ENCODE results near the gene ACTL10. TPM values are rescaled to one million over a fixed set of nuclear protein-coding genes. Genes with fewer than 3 reads are reported as not detected.

Gene ACTL10
- total RNA-seq, 1 donor from 2014 or later = 1.1 TPM

DNA sequence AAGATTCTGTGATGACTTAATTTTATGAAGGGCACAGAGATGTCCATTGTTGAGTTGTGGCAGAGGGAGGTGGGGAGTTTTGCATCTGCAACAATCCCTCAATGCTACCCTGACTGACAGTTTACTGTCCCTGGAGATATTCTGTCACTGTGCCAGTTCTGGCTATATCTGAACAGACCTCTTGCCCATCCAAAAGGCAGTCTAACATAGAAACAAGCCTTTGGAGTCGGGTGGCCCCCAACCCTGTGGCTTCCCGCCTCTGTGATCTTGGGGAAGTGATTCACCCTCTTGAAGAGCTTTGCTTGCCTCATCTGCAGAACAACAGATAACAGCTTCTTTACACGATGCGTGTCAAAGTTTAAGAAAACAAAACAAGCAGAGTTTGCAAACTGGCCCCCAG lies 23.2 kb downstream of the ACTL10 start:
- Mint-ChIP-seq H3K36me3 (ENCODE audit: low read depth, unreplicated experiment) (peaks cover 2% of the 10 kb centered on the region), H3K9me3 (ENCODE audit: unreplicated experiment) (no peaks in the 10 kb centered on the region), H3K27ac (ENCODE audit: unreplicated experiment) (peak overlapping the region; percentile 26), H3K4me1 (ENCODE audit: low read depth, unreplicated experiment) (peaks cover 10% of the 10 kb centered on the region), H3K27me3 (ENCODE audit: low read depth, unreplicated experiment) (peaks cover 6% of the 10 kb centered on the region), H3K4me3 (ENCODE audit: unreplicated experiment) (no peak overlapping the region)
- peak overlapping the region; percentile 28 for H3K4me2 ChIP-seq (ENCODE audit: low read length)
- FAIRE-seq = no peak
- TF ChIP-seq, protein P1, sequence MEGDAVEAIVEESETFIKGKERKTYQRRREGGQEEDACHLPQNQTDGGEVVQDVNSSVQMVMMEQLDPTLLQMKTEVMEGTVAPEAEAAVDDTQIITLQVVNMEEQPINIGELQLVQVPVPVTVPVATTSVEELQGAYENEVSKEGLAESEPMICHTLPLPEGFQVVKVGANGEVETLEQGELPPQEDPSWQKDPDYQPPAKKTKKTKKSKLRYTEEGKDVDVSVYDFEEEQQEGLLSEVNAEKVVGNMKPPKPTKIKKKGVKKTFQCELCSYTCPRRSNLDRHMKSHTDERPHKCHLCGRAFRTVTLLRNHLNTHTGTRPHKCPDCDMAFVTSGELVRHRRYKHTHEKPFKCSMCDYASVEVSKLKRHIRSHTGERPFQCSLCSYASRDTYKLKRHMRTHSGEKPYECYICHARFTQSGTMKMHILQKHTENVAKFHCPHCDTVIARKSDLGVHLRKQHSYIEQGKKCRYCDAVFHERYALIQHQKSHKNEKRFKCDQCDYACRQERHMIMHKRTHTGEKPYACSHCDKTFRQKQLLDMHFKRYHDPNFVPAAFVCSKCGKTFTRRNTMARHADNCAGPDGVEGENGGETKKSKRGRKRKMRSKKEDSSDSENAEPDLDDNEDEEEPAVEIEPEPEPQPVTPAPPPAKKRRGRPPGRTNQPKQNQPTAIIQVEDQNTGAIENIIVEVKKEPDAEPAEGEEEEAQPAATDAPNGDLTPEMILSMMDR (IDR thresholded peaks at IDR 0.05; ENCODE audit: insufficient read depth, low read depth, low read length) = no peak
- TF ChIP-seq EZH2 (IDR thresholded peaks at IDR 0.05; ENCODE audit: insufficient read depth, low read length) = no peak
- DNase-seq (ENCODE audit: low read depth) = peak; percentile 47
- H3K4me3 ChIP-seq (ENCODE audit: insufficient read depth, low read depth, low read length) = no peak overlapping the region
- no peaks in the 10 kb centered on the region for H3K27me3 ChIP-seq (ENCODE audit: insufficient read depth, low read length)
- H3K4me1 ChIP-seq (ENCODE audit: insufficient read depth, low read length) = peaks cover 17% of the 10 kb centered on the region
- H3K36me3 ChIP-seq (ENCODE audit: insufficient read depth, low read length) = no peaks in the 10 kb centered on the region
- H2AFZ ChIP-seq (ENCODE audit: low read depth, low read length) = no peak overlapping the region
- no peak overlapping the region for H3K9ac ChIP-seq (ENCODE audit: low read length)
- H4K20me1 ChIP-seq (ENCODE audit: insufficient read depth, low read length) = no peaks in the 10 kb centered on the region
- H3K27ac ChIP-seq (ENCODE audit: low read depth, low read length) = no peak overlapping the region
- peaks cover 7% of the 10 kb centered on the region for H3K79me2 ChIP-seq (ENCODE audit: insufficient read depth, low read length)
- no peaks in the 10 kb centered on the region for H3K9me3 ChIP-seq (ENCODE audit: insufficient read depth, low read depth, low read length)

DNA sequence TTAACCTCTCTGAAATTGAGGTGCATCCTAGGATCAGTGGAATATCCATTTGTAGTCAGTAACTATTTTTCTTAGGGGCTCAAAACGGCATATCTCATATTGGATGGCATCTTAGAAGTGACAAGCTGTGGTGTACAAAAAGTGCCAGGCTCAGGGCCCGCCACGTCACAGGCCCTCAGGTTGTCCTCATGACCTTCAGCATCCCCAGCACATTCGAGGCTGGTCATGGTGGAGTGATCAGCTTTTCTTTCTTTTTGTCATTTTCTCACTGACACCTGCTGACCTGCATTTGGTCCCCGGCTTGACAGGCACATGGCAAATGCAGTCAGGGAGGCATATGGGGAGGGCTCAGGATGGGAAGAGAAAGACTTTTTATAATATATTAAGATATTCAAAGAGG lies 26.5 kb downstream of the ACTL10 start:
- Mint-ChIP-seq H3K9me3 (ENCODE audit: unreplicated experiment) (peaks cover 2% of the 10 kb centered on the region), H3K27me3 (ENCODE audit: low read depth, unreplicated experiment) (peaks cover 5% of the 10 kb centered on the region), H3K4me1 (ENCODE audit: low read depth, unreplicated experiment) (peaks cover 10% of the 10 kb centered on the region), H3K27ac (ENCODE audit: unreplicated experiment) (no peak overlapping the region), H3K4me3 (ENCODE audit: unreplicated experiment) (no peak overlapping the region), H3K36me3 (ENCODE audit: low read depth, unreplicated experiment) (peaks cover 2% of the 10 kb centered on the region)
- no peak for DNase-seq (ENCODE audit: low read depth)
- no peaks in the 10 kb centered on the region for H3K27me3 ChIP-seq (ENCODE audit: insufficient read depth, low read length)
- H3K27ac ChIP-seq (ENCODE audit: low read depth, low read length) = no peak overlapping the region
- no peak overlapping the region for H2AFZ ChIP-seq (ENCODE audit: low read depth, low read length)
- no peak for TF ChIP-seq EZH2 (IDR thresholded peaks at IDR 0.05; ENCODE audit: insufficient read depth, low read length)
- H3K4me1 ChIP-seq (ENCODE audit: insufficient read depth, low read length) = peaks cover 9% of the 10 kb centered on the region
- H3K79me2 ChIP-seq (ENCODE audit: insufficient read depth, low read length) = no peaks in the 10 kb centered on the region
- no peak for FAIRE-seq
- H4K20me1 ChIP-seq (ENCODE audit: insufficient read depth, low read length) = no peaks in the 10 kb centered on the region
- no peak overlapping the region for H3K4me2 ChIP-seq (ENCODE audit: low read length)
- H3K4me3 ChIP-seq (ENCODE audit: insufficient read depth, low read depth, low read length) = no peak overlapping the region
- H3K9ac ChIP-seq (ENCODE audit: low read length) = no peak overlapping the region
- H3K36me3 ChIP-seq (ENCODE audit: insufficient read depth, low read length) = no peaks in the 10 kb centered on the region
- no peaks in the 10 kb centered on the region for H3K9me3 ChIP-seq (ENCODE audit: insufficient read depth, low read depth, low read length)

DNA sequence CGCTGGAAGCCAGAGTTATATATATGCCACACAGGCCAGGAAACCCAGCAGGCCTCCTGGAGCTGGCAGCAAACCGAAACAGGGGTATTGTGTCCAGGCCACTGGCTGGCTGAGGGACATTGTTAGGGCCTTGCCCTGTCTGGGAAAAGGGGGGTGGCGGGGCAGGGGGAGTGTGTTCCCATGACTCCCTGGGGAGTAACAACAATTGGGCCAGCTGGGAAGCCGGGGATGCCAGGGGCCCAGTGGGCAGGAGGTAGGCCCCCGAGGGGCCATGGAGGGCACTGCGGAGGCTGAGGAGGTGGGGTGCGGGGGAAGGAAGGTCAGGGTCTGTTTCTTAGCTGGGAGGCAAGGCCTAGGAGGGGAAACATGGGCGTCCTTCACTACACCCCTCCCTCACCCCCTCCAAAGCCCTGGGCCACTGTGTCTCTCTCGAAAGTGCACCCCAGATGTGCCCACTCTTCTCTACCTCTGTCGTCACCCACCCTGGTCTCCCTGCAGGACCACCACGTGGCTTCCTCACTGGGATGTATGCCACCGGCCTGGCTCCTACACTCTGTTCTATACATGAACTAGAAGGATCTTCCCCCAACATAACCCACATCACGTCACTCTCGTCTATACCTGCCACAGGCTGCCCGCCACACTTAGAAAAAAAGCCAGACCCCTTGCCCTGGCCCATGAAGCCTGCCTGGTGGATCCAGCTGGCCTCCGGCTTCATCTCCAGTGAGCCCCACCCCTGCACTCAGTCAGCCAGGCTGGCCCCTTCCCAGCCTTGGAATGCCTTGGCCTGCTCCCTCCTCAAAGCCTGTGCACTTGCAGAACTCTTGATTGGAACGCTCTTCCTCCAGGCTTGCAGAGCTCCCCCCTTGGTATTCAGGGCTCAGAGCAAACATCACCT lies 27.2 kb downstream of the ACTL10 start:
- Mint-ChIP-seq H3K4me1 (ENCODE audit: low read depth, unreplicated experiment) (peaks cover 10% of the 10 kb centered on the region), H3K4me3 (ENCODE audit: unreplicated experiment) (no peak overlapping the region), H3K27ac (ENCODE audit: unreplicated experiment) (no peak overlapping the region), H3K36me3 (ENCODE audit: low read depth, unreplicated experiment) (peaks cover 4% of the 10 kb centered on the region), H3K9me3 (ENCODE audit: unreplicated experiment) (peaks cover 4% of the 10 kb centered on the region), H3K27me3 (ENCODE audit: low read depth, unreplicated experiment) (peaks cover 5% of the 10 kb centered on the region)
- FAIRE-seq (no peak), DNase-seq (ENCODE audit: low read depth) (no peak)
- Histone ChIP-seq H4K20me1 (ENCODE audit: insufficient read depth, low read length) (no peaks in the 10 kb centered on the region), H2AFZ (ENCODE audit: low read depth, low read length) (no peak overlapping the region), H3K79me2 (ENCODE audit: insufficient read depth, low read length) (no peaks in the 10 kb centered on the region), H3K9ac (ENCODE audit: low read length) (no peak overlapping the region), H3K36me3 (ENCODE audit: insufficient read depth, low read length) (no peaks in the 10 kb centered on the region), H3K4me3 (ENCODE audit: insufficient read depth, low read depth, low read length) (no peak overlapping the region), H3K27ac (ENCODE audit: low read depth, low read length) (no peak overlapping the region), H3K4me2 (ENCODE audit: low read length) (no peak overlapping the region), H3K4me1 (ENCODE audit: insufficient read depth, low read length) (peaks cover 9% of the 10 kb centered on the region), H3K27me3 (ENCODE audit: insufficient read depth, low read length) (no peaks in the 10 kb centered on the region), H3K9me3 (ENCODE audit: insufficient read depth, low read depth, low read length) (no peaks in the 10 kb centered on the region)
- TF ChIP-seq, protein P1 (IDR thresholded peaks at IDR 0.05; ENCODE audit: insufficient read depth, low read depth, low read length) = no peak
- TF ChIP-seq EZH2 (IDR thresholded peaks at IDR 0.05; ENCODE audit: insufficient read depth, low read length) = no peak

Data from astrocyte (in vitro differentiated cells and primary cell).